ENCODE data around the gene LGI2. TPM values are rescaled to one million over a fixed set of nuclear protein-coding genes. Genes with fewer than 3 reads are reported as not detected.
A peak's percentile ranks its signal among the peaks of the same experiment; 100 is the strongest.

Gene LGI2
- total and polyA plus RNA-seq, 9 of the 15 experiments (the other 6 are each of a cell fraction or from before 2014, with no cell fraction given), result 0.03 to 0.07 TPM; not detected in 7

DNA sequence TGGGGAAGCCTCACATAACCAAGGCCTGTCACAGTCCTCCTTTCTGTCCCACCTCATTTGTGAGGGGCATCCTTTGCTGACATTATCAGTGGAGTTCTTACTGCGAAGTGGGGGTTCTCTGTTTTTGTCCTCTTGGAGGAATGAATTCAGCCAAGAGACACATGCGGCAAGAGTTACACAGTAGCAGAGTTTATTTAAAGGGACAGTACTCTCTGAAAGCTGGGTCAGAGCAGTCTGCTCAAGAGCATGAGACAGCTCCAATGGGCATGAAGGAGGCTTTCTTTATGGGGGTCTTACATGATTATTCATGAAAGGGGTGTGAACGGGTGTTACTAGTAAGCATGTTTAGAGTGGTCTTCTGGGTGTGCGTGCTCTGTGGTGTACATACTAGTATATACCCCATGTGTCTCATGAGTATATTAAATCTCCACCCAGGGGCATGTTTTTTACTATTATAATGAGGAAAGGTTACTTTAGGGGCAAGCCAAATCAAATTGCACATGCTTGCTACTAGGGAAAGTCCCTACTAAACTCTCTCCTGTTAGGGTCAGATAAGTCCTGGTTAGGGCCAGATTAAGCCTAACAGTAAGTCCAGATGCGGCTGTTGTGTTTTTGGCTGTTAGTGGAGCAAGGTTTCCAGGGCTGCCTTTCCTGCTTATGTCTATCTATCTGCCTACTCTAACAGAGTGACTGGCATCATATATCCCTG is 19.8 kb upstream of the LGI2 start (continued):
- TF ChIP-seq, protein P1, sequence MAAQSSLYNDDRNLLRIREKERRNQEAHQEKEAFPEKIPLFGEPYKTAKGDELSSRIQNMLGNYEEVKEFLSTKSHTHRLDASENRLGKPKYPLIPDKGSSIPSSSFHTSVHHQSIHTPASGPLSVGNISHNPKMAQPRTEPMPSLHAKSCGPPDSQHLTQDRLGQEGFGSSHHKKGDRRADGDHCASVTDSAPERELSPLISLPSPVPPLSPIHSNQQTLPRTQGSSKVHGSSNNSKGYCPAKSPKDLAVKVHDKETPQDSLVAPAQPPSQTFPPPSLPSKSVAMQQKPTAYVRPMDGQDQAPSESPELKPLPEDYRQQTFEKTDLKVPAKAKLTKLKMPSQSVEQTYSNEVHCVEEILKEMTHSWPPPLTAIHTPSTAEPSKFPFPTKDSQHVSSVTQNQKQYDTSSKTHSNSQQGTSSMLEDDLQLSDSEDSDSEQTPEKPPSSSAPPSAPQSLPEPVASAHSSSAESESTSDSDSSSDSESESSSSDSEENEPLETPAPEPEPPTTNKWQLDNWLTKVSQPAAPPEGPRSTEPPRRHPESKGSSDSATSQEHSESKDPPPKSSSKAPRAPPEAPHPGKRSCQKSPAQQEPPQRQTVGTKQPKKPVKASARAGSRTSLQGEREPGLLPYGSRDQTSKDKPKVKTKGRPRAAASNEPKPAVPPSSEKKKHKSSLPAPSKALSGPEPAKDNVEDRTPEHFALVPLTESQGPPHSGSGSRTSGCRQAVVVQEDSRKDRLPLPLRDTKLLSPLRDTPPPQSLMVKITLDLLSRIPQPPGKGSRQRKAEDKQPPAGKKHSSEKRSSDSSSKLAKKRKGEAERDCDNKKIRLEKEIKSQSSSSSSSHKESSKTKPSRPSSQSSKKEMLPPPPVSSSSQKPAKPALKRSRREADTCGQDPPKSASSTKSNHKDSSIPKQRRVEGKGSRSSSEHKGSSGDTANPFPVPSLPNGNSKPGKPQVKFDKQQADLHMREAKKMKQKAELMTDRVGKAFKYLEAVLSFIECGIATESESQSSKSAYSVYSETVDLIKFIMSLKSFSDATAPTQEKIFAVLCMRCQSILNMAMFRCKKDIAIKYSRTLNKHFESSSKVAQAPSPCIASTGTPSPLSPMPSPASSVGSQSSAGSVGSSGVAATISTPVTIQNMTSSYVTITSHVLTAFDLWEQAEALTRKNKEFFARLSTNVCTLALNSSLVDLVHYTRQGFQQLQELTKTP (IDR thresholded peaks at IDR 0.05; ENCODE audit: low read depth in 1 of 2, partially characterized antibody in 2 of 2), result peak in 1 of 2 experiments; percentile 47
- TF ChIP-seq ZNF766 (CRISPR knock-in tag; conservative IDR thresholded peaks at IDR 0.05), result 0 out of 2 replicates have a peak, but pooled peaks have one; percentile 54
- peak; percentile 99 for TF ChIP-seq ZKSCAN1 (IDR thresholded peaks at IDR 0.05; ENCODE audit: low read depth, low read length)
- TF ChIP-seq SMARCA4 (IDR thresholded peaks at IDR 0.05), result peak; percentile 95
- TF ChIP-seq NCOA2 (IDR thresholded peaks at IDR 0.05; ENCODE audit: partially characterized antibody in 2 of 2), result peak; percentile 62 to 82
- TF ChIP-seq ZNF583 (CRISPR knock-in tag; IDR thresholded peaks at IDR 0.05), result no peak
- TF ChIP-seq NONO (IDR thresholded peaks at IDR 0.05; ENCODE audit: low read depth in 2 of 2, low read length in 1 of 2), result peak in 1 of 2 experiments; percentile 63; a peak in 1 of 4 replicates
- TF ChIP-seq, protein P2, sequence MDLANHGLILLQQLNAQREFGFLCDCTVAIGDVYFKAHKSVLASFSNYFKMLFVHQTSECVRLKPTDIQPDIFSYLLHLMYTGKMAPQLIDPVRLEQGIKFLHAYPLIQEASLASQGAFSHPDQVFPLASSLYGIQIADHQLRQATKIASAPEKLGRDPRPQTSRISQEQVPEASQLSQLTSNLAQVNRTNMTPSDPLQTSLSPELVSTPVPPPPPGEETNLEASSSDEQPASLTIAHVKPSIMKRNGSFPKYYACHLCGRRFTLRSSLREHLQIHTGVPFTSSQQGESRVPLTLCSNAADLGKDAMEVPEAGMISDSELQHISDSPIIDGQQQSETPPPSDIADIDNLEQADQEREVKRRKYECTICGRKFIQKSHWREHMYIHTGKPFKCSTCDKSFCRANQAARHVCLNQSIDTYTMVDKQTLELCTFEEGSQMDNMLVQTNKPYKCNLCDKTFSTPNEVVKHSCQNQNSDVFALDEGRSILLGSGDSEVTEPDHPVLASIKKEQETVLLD (IDR thresholded peaks at IDR 0.05), result 0 out of 2 replicates have a peak, but pooled peaks have one; percentile 42
- TF ChIP-seq SAFB (IDR thresholded peaks at IDR 0.05; ENCODE audit: borderline replicate concordance, low read depth, low read length), result no peak
- peak; percentile 96 for TF ChIP-seq PHB2 (IDR thresholded peaks at IDR 0.05; ENCODE audit: low read depth)
- peak; percentile 68; the same call in 1 of the 2 replicates for TF ChIP-seq MXI1 (IDR thresholded peaks at IDR 0.05; ENCODE audit: low read depth, low read length)
- peak; percentile 97 for TF ChIP-seq EP300 (IDR thresholded peaks at IDR 0.05; ENCODE audit: low read length)
- peak; percentile 80; the same call in 1 of the 2 replicates for TF ChIP-seq MYNN (IDR thresholded peaks at IDR 0.05)
- TF ChIP-seq MYNN (CRISPR knock-in tag; IDR thresholded peaks at IDR 0.05), result no peak
- TF ChIP-seq, protein P3, sequence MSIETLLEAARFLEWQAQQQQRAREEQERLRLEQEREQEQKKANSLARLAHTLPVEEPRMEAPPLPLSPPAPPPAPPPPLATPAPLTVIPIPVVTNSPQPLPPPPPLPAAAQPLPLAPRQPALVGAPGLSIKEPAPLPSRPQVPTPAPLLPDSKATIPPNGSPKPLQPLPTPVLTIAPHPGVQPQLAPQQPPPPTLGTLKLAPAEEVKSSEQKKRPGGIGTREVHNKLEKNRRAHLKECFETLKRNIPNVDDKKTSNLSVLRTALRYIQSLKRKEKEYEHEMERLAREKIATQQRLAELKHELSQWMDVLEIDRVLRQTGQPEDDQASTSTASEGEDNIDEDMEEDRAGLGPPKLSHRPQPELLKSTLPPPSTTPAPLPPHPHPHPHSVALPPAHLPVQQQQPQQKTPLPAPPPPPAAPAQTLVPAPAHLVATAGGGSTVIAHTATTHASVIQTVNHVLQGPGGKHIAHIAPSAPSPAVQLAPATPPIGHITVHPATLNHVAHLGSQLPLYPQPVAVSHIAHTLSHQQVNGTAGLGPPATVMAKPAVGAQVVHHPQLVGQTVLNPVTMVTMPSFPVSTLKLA (conservative IDR thresholded peaks at IDR 0.05), result peak in 1 of 2 experiments; percentile 60; a peak in 2 of 4 replicates
- no peak for TF ChIP-seq GTF2A2 (tag; IDR thresholded peaks at IDR 0.05)
- peak; percentile 100 for TF ChIP-seq TEAD4 (IDR thresholded peaks at IDR 0.05; ENCODE audit: low read length)
- TF ChIP-seq TEAD4 (CRISPR knock-in tag; IDR thresholded peaks at IDR 0.05; ENCODE audit: borderline replicate concordance), result no peak
- TF ChIP-seq HDAC1 (IDR thresholded peaks at IDR 0.05), result peak in 1 of 2 experiments; percentile 79; a peak in 2 of 4 replicates
- no peak for TF ChIP-seq TEAD1 (CRISPR knock-in tag; IDR thresholded peaks at IDR 0.05)
- TF ChIP-seq NFE2 (IDR thresholded peaks at IDR 0.05; ENCODE audit: low read depth), result peak; percentile 19; the same call in 1 of the 2 replicates
- TF ChIP-seq DMBX1 (CRISPR knock-in tag; IDR thresholded peaks at IDR 0.05; ENCODE audit: borderline replicate concordance), result peak; percentile 82
